Measurements from ENCODE around the gene SLC25A10.

SLC25A10 gene

DNA sequence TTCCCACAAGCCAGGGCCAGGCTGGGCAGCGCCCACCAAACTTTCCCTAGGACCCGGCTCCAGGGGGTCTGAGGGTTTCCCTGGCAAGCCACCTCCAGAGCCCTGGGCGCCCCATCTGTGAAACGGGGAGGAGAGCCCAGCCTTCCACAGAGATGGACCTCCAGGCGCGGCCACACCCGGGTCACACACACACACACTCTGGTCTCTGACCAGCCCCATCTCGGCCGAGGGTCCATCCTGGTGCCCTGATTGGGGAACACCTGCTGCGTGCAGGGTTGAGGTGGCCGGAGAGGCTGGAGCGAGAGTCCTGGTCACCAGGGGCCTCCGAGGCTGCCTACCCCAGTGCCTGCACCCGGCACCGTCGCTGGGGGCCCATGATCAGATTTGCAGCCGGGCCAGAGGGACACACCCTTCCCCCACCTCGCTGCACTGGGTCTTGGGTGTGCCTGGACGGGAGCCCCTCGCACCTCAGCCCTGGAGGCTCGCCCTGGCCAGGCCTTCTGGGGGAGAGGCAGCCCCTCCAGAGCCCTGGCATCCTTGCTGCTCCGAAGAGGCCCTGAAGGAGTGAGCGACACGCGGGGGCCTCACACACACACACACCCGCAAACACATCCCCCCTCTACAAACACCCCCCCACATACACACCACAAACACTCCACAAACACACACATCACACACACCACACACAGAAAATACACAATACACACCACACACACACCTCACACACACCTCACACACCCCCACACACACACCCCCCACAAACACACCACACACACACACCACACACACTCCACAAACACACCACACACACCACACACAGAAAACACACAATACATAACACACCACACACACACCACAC is 29.7 kb downstream of the SLC25A10 start:
- TF ChIP-seq, protein P1, sequence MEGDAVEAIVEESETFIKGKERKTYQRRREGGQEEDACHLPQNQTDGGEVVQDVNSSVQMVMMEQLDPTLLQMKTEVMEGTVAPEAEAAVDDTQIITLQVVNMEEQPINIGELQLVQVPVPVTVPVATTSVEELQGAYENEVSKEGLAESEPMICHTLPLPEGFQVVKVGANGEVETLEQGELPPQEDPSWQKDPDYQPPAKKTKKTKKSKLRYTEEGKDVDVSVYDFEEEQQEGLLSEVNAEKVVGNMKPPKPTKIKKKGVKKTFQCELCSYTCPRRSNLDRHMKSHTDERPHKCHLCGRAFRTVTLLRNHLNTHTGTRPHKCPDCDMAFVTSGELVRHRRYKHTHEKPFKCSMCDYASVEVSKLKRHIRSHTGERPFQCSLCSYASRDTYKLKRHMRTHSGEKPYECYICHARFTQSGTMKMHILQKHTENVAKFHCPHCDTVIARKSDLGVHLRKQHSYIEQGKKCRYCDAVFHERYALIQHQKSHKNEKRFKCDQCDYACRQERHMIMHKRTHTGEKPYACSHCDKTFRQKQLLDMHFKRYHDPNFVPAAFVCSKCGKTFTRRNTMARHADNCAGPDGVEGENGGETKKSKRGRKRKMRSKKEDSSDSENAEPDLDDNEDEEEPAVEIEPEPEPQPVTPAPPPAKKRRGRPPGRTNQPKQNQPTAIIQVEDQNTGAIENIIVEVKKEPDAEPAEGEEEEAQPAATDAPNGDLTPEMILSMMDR (IDR thresholded peaks at IDR 0.05; ENCODE audit: low read depth, low read length): no peak
- DNase-seq (ENCODE audit: low read depth in 2 of 2): no peak
- no peak overlapping the region for H3K4me3 ChIP-seq (replicated peaks in 1 of 2; ENCODE audit: low read depth in 2 of 2, low read length in 2 of 2)
